Ascending aorta (tissue), 2 donors: ENCODE measurements around the gene BLOC1S3. TPM values are rescaled to one million over a fixed set of nuclear protein-coding genes. Genes with fewer than 3 reads are reported as not detected.

Source experiments
- DNase-seq, 2 donors: peaks; one replicate each; pipeline ENCODE4 v3.0.0-alpha.2; 2019; ENCODE audit warnings: low spot score in 2 of 2
- H3K27ac ChIP-seq, 2 donors: fragments of 200-600 bp; sonication (generic); one replicate each; pipeline ENCODE4 v1.5.1; 2016 to 2017; ENCODE audit warnings: mild to moderate bottlenecking in 1 of 2
- H3K27me3 ChIP-seq: fragments of 200-600 bp; sonication (generic); one replicate; pipeline ENCODE4 v1.5.1; 2017
- H3K36me3 ChIP-seq, 2 donors: fragments of 200-600 bp; sonication (generic); one replicate each; pipeline ENCODE4 v1.5.1; 2016
- H3K4me1 ChIP-seq, 2 donors: fragments of 200-600 bp; sonication (generic); one replicate each; pipeline ENCODE4 v1.5.1; 2016 to 2017; ENCODE audit warnings: mild to moderate bottlenecking in 1 of 2
- H3K4me3 ChIP-seq, 2 donors: fragments of 200-600 bp; sonication (generic); one replicate each; pipeline ENCODE4 v1.5.1; 2016 to 2017; ENCODE audit warnings: mild to moderate bottlenecking in 1 of 2
- H3K9me3 ChIP-seq, 2 donors: fragments of 200-600 bp; sonication (generic); one replicate each; pipeline ENCODE4 v1.5.1; 2016
- intact Hi-C: fragments of 100-400 bp; cut with DNase I; formaldehyde crosslinking; loops from one replicate; pipeline ENCODE4 v1.15.1; 2023
- total RNA-seq: library from RNA; depleted of rRNA; stranded (reverse); fragments of >200 nt; gene quantifications from one replicate; pipeline ENCODE4 v1.1.0, GENCODE V29; 2016
- TF ChIP-seq, protein P1 (sequence below), 3 experiments: fragments of 200-600 bp in 2 of 3; fragments of 450-650 bp in 1 of 3; sonication (generic) in 2 of 3; IDR thresholded peaks; one replicate each; pipeline ENCODE4 v1.5.1; 2016 to 2019; ENCODE audit warnings: antibody characterized with exemption in 3 of 3, mild to moderate bottlenecking in 1 of 3, moderate library complexity in 1 of 3

BLOC1S3 gene
- total RNA-seq, 1 donor from 2014 or later: 0.32 TPM

DNA sequence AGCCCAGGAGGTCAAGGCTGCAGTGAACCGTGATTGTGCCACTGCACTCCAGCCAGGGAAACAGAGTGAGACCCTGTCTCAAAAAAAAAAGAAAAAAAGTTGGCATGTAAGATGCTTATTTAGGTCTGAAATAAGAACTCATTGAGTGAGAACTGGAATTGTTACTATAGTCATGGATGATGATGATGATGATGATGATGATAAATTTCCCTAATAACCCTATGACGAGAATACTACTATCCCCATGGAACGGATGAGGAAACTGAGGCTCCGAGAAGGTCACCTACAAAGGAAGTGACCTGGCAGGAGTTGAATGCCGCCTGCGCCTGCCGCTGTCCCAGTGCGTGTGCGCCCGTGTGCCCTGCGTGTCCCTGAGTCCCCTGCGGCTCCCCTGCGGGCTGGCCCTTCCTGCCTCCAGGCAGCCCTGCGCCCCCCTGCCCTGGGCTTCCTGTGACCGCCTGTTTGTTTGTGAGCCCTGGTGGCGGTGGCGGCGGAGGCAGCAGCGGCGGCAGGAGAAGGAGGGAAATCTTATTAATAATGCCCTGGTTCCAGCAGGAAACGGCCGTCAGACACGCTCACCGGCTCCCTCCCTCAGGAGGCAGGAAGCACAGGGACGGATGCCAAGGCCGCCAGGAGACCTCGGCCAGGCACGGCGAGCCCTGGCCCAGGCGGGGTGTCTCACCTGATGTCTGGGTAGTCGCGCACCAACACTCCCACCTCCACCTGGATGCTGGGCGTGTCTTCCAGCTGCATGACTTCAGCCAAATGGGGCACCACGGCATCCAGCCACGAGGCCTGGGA lies 37.0 kb downstream of the BLOC1S3 start:
- H3K36me3 ChIP-seq: no peaks in the 10 kb centered on the region
- no peak overlapping the region for H3K4me3 ChIP-seq
- H3K9me3 ChIP-seq: no peaks in the 10 kb centered on the region
- peaks cover 7% of the 10 kb centered on the region for H3K27me3 ChIP-seq
- TF ChIP-seq, protein P1, sequence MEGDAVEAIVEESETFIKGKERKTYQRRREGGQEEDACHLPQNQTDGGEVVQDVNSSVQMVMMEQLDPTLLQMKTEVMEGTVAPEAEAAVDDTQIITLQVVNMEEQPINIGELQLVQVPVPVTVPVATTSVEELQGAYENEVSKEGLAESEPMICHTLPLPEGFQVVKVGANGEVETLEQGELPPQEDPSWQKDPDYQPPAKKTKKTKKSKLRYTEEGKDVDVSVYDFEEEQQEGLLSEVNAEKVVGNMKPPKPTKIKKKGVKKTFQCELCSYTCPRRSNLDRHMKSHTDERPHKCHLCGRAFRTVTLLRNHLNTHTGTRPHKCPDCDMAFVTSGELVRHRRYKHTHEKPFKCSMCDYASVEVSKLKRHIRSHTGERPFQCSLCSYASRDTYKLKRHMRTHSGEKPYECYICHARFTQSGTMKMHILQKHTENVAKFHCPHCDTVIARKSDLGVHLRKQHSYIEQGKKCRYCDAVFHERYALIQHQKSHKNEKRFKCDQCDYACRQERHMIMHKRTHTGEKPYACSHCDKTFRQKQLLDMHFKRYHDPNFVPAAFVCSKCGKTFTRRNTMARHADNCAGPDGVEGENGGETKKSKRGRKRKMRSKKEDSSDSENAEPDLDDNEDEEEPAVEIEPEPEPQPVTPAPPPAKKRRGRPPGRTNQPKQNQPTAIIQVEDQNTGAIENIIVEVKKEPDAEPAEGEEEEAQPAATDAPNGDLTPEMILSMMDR (IDR thresholded peaks at IDR 0.05): no peak
- no peak for DNase-seq
- no peaks in the 10 kb centered on the region for H3K4me1 ChIP-seq
- intact Hi-C loops: no loop called here
- no peak overlapping the region for H3K27ac ChIP-seq

DNA sequence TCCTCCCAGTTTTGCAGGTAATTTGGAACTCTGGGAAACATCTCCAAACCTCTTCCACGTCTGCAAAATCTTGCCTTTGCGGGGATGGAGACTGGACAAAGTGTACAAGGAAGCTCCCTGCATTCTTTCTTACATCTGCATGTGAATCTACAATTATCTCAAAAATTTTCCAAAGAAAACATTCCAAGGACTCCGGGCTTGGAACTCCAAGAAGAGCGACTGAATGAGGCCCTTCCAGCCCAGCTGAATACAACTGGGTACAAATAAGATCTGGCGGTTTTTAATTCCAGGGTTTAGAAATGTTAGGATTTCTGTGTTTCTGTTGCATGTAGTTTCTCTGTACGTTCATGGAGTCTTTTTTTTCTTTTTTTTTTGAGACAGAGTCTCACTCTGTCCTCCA lies 38.1 kb downstream of the BLOC1S3 start:
- Histone ChIP-seq H3K4me1 (no peaks in the 10 kb centered on the region), H3K27me3 (peaks cover 7% of the 10 kb centered on the region), H3K36me3 (no peaks in the 10 kb centered on the region), H3K27ac (no peak overlapping the region), H3K9me3 (no peaks in the 10 kb centered on the region), H3K4me3 (no peak overlapping the region)
- no peak for DNase-seq
- TF ChIP-seq, protein P1 (IDR thresholded peaks at IDR 0.05): no peak
- intact Hi-C loops: no loop called here

DNA sequence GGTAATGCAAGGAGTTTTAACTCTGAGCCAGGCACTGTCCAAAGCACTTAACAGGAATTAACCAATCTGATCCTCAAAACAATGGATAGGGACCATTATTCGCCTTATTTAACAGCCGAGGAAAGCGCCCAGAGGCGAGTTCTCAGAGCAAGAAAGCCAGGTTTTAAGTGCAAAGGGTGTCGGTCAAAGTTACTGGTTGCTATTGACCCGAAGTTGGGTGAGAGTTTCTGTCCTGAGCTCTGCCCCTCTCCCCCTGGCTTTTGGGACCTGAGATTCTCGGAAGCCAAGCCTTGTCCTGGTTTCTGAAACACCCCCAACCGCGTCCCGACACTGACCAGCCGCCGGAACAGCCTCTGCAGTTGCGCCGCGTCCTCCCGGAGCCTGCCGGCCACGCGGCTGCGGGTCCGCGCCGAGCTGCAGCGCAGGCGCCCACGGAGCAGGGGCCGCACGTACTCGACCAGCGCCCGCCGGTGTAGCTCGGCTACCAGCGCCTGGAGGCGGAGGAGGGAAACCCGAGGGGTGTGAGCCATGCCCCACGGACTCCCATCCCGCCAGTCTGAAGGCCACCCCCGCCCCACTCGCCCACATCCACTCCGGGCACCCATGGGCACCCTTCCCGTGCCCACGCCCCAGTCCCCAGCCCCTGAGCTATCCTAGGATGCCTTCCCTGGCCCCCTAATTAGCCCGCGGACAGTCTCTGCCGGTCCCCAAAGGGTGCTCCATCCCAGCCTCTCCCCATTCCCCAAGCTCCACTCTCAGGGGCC lies 38.8 kb downstream of the BLOC1S3 start:
- peaks cover 7% of the 10 kb centered on the region for H3K27me3 ChIP-seq
- no peaks in the 10 kb centered on the region for H3K4me1 ChIP-seq
- no peak overlapping the region for H3K4me3 ChIP-seq
- intact Hi-C loops: no loop called here
- H3K36me3 ChIP-seq: no peaks in the 10 kb centered on the region
- no peak overlapping the region for H3K27ac ChIP-seq
- no peaks in the 10 kb centered on the region for H3K9me3 ChIP-seq
- DNase-seq: no peak
- TF ChIP-seq, protein P1 (IDR thresholded peaks at IDR 0.05): no peak

- no peaks in the 10 kb centered on the region for H3K36me3 ChIP-seq
- peaks cover 7% of the 10 kb centered on the region for H3K27me3 ChIP-seq
- no peak overlapping the region for H3K27ac ChIP-seq
- TF ChIP-seq, protein P1 (IDR thresholded peaks at IDR 0.05): no peak
- H3K9me3 ChIP-seq: no peaks in the 10 kb centered on the region
- intact Hi-C loops: no loop called here
- no peaks in the 10 kb centered on the region for H3K4me1 ChIP-seq
- DNase-seq: no peak
- no peak overlapping the region for H3K4me3 ChIP-seq
These were observed 39.4 kb downstream of the BLOC1S3 start for GRCh38 chr19:45217957-45218334.

GRCh38 chr19:45218426-45218825 lies 39.8 kb downstream of the BLOC1S3 start:
- DNase-seq: no peak
- TF ChIP-seq, protein P1 (IDR thresholded peaks at IDR 0.05): no peak

More at GRCh38 chr19:45218426-45218825, 39.8 kb downstream of the BLOC1S3 start:
- no peak overlapping the region for H3K4me3 ChIP-seq
- H3K36me3 ChIP-seq: no peaks in the 10 kb centered on the region
- intact Hi-C loops: no loop called here
- H3K27ac ChIP-seq: no peak overlapping the region
- H3K27me3 ChIP-seq: peaks cover 7% of the 10 kb centered on the region
- no peaks in the 10 kb centered on the region for H3K9me3 ChIP-seq
- no peaks in the 10 kb centered on the region for H3K4me1 ChIP-seq
